Measurements from ENCODE around the gene CSNK2A2. TPM values are rescaled to one million over a fixed set of nuclear protein-coding genes. Genes with fewer than 3 reads are reported as not detected.

The CSNK2A2 gene
- total and polyA plus RNA-seq, 8 donors: 55.5 to 84.6 (median 73.8) TPM

DNA sequence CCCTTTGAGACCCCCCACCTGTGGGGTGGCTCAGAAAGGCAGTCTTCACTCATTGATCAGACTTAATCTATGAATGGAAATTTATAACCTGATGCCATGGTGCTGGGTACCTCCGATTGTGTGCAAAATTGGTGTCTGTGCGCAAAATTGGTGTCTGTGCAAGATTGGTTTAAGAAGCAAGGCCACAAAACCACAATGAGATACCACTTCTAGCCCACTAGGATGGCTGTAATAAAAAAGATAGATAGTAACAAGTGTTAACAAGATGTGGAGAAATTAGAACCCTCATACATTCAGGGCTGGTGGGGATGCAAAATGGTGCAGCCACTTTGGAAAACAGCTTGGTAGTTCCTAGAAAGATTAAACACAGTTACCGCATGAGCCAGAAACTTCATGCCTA, 13.9 kb upstream of the CSNK2A2 start:
- no peaks in the 10 kb centered on the region for H3K4me1 ChIP-seq
- intact Hi-C loops (cut with DNase I): no loop called here
- H3K27me3 ChIP-seq: no peaks in the 10 kb centered on the region
- ATAC-seq (no peak), DNase-seq (no peak)
- H3K36me3 ChIP-seq: no peaks in the 10 kb centered on the region
- H3K4me3 ChIP-seq: no peak overlapping the region
- no peak overlapping the region for H3K27ac ChIP-seq
- TF ChIP-seq, protein P1, sequence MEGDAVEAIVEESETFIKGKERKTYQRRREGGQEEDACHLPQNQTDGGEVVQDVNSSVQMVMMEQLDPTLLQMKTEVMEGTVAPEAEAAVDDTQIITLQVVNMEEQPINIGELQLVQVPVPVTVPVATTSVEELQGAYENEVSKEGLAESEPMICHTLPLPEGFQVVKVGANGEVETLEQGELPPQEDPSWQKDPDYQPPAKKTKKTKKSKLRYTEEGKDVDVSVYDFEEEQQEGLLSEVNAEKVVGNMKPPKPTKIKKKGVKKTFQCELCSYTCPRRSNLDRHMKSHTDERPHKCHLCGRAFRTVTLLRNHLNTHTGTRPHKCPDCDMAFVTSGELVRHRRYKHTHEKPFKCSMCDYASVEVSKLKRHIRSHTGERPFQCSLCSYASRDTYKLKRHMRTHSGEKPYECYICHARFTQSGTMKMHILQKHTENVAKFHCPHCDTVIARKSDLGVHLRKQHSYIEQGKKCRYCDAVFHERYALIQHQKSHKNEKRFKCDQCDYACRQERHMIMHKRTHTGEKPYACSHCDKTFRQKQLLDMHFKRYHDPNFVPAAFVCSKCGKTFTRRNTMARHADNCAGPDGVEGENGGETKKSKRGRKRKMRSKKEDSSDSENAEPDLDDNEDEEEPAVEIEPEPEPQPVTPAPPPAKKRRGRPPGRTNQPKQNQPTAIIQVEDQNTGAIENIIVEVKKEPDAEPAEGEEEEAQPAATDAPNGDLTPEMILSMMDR (IDR thresholded peaks at IDR 0.05): no peak
- H3K9me3 ChIP-seq: peaks cover 0 to under 1% of the 10 kb centered on the region in 2 donors

DNA sequence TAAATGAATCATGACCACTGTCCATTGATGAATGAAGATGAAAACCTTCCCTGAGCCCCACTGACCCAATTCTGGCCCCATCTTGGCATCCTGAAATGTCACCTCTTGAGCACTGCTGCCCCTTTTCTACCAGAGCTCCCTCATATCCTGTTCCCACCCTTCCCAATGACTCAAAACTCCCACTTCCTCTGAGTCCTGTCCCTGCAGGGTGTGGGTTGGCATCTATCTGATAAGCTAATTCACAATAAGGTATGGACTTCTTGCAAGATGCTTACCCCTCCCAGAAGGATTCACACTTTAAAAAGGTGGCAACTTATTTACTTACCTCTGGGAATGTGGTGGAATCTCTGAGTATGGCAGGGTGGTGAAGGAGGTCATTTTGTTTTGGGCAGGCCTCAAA, 13.3 kb upstream of the CSNK2A2 start:
- H3K27ac ChIP-seq: no peak overlapping the region
- no peak overlapping the region for H3K4me3 ChIP-seq
- intact Hi-C loops (cut with DNase I): no loop called here
- H3K36me3 ChIP-seq: no peaks in the 10 kb centered on the region
- DNase-seq (no peak), ATAC-seq (no peak)
- no peaks in the 10 kb centered on the region for H3K9me3 ChIP-seq
- H3K27me3 ChIP-seq: no peaks in the 10 kb centered on the region
- no peaks in the 10 kb centered on the region for H3K4me1 ChIP-seq
- TF ChIP-seq, protein P1 (IDR thresholded peaks at IDR 0.05): no peak

DNA sequence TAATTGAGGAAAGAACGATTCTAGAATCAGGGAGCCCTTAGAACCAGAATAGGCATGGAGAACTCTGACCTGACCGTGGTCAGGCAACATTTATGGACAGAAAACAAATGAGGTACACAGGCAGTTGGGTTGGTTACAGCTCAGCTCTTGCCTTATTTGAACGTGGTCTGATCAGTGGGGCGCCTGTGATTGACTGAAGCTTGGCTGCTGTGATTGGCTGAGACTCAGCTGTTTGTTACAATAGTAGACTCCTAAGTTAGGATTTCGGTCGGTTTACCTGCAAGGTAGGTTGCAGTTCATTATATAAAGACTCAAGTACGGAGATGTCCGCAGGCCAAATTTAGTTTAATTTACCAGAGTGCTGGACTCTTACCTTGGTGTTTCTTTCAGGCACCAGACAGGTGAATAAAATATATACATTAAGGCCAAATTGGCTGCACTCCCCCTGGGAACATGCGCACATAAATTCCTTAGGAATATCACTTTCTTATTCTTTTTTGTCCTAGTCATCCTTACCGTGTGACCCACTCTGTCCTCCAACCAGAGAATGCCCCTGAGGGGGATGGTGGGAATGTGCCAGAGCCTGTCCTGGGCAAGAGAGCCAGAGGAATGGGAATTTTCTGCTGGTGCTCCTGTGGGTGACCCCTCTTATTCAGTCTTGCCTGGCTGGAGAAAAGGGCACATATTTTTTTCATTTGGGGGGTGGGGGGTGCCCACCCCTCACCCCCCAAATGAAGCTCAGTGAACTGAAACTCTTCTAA, 7.5 kb upstream of the CSNK2A2 start:
- H3K27me3 ChIP-seq: no peaks in the 10 kb centered on the region
- intact Hi-C loops (cut with DNase I): no loop called here
- TF ChIP-seq, protein P1 (IDR thresholded peaks at IDR 0.05): no peak
- DNase-seq (no peak), ATAC-seq (no peak)
- no peaks in the 10 kb centered on the region for H3K9me3 ChIP-seq
- H3K4me3 ChIP-seq: no peak overlapping the region
- H3K27ac ChIP-seq: no peak overlapping the region
- H3K36me3 ChIP-seq: no peaks in the 10 kb centered on the region
- H3K4me1 ChIP-seq: no peaks in the 10 kb centered on the region

DNA sequence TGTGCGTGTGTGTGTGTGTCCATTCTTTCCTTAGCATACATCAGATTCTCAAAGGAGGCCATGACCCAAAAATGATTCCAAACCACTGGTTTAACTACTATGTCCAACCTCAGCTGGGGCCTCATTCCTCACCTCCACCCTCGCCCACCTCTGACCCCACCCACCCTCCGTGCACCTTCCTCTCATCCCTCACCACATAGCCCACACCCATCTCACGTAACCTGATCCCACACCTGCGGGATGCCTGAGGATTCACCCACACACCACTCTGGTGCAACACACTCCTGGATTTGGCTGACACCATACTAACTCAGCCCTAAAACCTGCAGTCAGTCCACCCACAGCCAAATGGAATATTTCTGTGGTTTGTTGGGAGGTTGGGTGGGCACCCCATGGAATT, 3.3 kb upstream of the CSNK2A2 start:
- TF ChIP-seq, protein P1 (IDR thresholded peaks at IDR 0.05): no peak
- no peaks in the 10 kb centered on the region for H3K27me3 ChIP-seq
- peaks cover 0 to 2% of the 10 kb centered on the region in 2 donors for H3K36me3 ChIP-seq
- no peak overlapping the region for H3K27ac ChIP-seq
- DNase-seq (no peak), ATAC-seq (no peak)
- no peak overlapping the region for H3K4me3 ChIP-seq
- H3K9me3 ChIP-seq: no peaks in the 10 kb centered on the region
- intact Hi-C loops (cut with DNase I): no loop called here
- H3K4me1 ChIP-seq: peaks cover 7 to 13% of the 10 kb centered on the region in 2 donors

DNA sequence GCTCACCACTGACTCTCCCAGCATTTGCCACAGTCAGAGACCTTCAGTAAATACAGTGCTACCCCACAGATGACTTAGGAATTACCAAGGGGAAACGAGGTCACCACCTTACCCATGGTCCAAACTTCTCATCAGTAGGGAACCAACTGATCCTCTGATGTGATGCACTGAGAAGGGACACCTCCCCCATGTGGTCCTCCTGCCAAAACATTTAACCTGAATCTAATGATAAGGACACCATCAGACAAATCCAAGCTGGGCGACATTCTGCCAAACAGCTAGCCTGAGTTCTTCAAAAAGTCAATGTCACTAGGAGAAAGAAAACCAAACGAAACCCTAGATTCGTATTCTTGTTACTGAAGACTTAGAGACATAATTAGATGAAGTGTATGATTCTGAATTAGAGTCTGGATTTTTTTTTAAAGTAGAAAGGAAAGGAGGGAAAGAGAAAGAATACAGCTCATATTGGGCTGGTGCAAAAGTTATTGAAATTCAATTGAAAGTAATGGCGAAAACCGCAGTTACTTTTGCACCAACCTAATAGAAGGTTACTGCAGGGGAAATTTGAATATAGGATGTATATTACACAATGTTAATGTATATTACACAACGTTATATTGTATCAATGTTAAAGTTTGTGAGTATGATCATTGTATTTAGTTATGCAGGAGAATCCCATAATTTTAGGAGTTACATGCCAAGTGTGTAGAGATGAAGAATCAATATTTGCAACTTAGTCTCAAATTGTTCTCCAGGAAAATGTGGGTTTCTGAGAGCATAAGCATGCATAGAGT, 2.3 kb upstream of the CSNK2A2 start:
- no peaks in the 10 kb centered on the region for H3K9me3 ChIP-seq
- peaks cover 0 to 10% of the 10 kb centered on the region in 2 donors for H3K36me3 ChIP-seq
- H3K27me3 ChIP-seq: no peaks in the 10 kb centered on the region
- DNase-seq (no peak), ATAC-seq (no peak)
- H3K27ac ChIP-seq: no peak overlapping the region
- H3K4me3 ChIP-seq: no peak overlapping the region
- TF ChIP-seq, protein P1 (IDR thresholded peaks at IDR 0.05): no peak
- peaks cover 7 to 18% of the 10 kb centered on the region in 2 donors for H3K4me1 ChIP-seq
- intact Hi-C loops (cut with DNase I): no loop called here
